HG03196 (cell line): ENCODE data around the gene PHAX.
"Not testable (repeated sequence)": the region's sequence is repeated elsewhere in the genome, so short reads cannot be mapped to it uniquely, and the experiment has no call there.

Experiments used
- ATAC-seq: cut with Tn5 transposase; IDR thresholded peaks from one replicate; pipeline ENCODE4 v1.9.1; 2021; ENCODE audit not compliant: unreplicated experiment

Gene PHAX

GRCh38 chr5:126600631-126601511 lies at the start of gene PHAX:
TSS of gene PHAX (plus strand) at chr5:126600947. CDS start at chr5:126600963, 16 bp downstream.
- ATAC-seq, result peak; percentile 98

GRCh38 chr5:126552614-126553013 lies 48.1 kb upstream of the PHAX start:
- no peak for ATAC-seq

GRCh38 chr5:126555101-126555500 lies 45.6 kb upstream of the PHAX start:
- ATAC-seq, result not testable (repeated sequence)

GRCh38 chr5:126561908-126562307 lies 38.8 kb upstream of the PHAX start:
- ATAC-seq, result no peak

GRCh38 chr5:126562823-126563222 lies 37.9 kb upstream of the PHAX start:
- ATAC-seq, result peak; percentile 89

- no peak for ATAC-seq
These were observed 32.5 kb upstream of the PHAX start for GRCh38 chr5:126568206-126568755.

GRCh38 chr5:126575644-126576043 lies 25.1 kb upstream of the PHAX start:
- ATAC-seq, result no peak

GRCh38 chr5:126576974-126577373 lies 23.8 kb upstream of the PHAX start:
- ATAC-seq, result no peak

GRCh38 chr5:126577415-126577814 lies 23.3 kb upstream of the PHAX start:
- no peak for ATAC-seq

- no peak for ATAC-seq
These were observed 21.0 kb upstream of the PHAX start for GRCh38 chr5:126579716-126580115.

GRCh38 chr5:126583761-126584160 lies 17.0 kb upstream of the PHAX start:
- ATAC-seq, result no peak

- ATAC-seq, result no peak
These were observed 13.0 kb upstream of the PHAX start for GRCh38 chr5:126587551-126588390.

- ATAC-seq, result no peak
These were observed 11.0 kb upstream of the PHAX start for GRCh38 chr5:126589536-126590297.

- no peak for ATAC-seq
These were observed 9.2 kb upstream of the PHAX start for GRCh38 chr5:126591549-126591948.

GRCh38 chr5:126594748-126595485 lies 5.8 kb upstream of the PHAX start, which contains the start of gene ALDH7A1:
TSS of gene ALDH7A1 (minus strand) at chr5:126595219. CDS start at chr5:126595198, 21 bp downstream.
- peak; percentile 74 for ATAC-seq

- ATAC-seq, result no peak
These were observed 5.2 kb upstream of the PHAX start for GRCh38 chr5:126595486-126596083.

GRCh38 chr5:126597156-126597555 lies 3.6 kb upstream of the PHAX start:
- no peak for ATAC-seq

- ATAC-seq, result no peak
These were observed 1.2 kb upstream of the PHAX start for GRCh38 chr5:126599499-126599898.

GRCh38 chr5:126599971-126600630 lies 646 bp upstream of the PHAX start:
- not testable (repeated sequence) for ATAC-seq
